Stimulated activated CD4-positive, alpha-beta T cell treated with anti-CD3 and anti-CD28 coated beads, Interleukin-12 subunit alpha, Interleukin-12 subunit beta, amount 100 ng/mL, for 48 hours (primary cell): ENCODE measurements around the gene CHD8.
"Not testable (repeated sequence)": the region's sequence is repeated elsewhere in the genome, so short reads cannot be mapped to it uniquely, and the experiment has no call there.

Source experiments
- DNase-seq, 3 donors: peaks; one replicate each; pipeline ENCODE4 v3.0.0-alpha.2; 2020; ENCODE audit warnings: low read depth in 2 of 3, low spot score in 1 of 3

Gene CHD8

GRCh38 chr14:21455912-21456667, at the start of gene CHD8:
CHD8 (minus strand) TSS chr14:21456123; CDS start chr14:21431643, 24,480 bp downstream.
- peak; percentile 97 to 100 (median 98) for DNase-seq

GRCh38 chr14:21505012-21505553, 49.2 kb upstream of the CHD8 start:
- peak in 1 of 3 donors; percentile 7 for DNase-seq

- DNase-seq, result no peak
These were observed 47.5 kb upstream of the CHD8 start for GRCh38 chr14:21503376-21503775.

- no peak for DNase-seq
These were observed 45.6 kb upstream of the CHD8 start for GRCh38 chr14:21501568-21501967.

GRCh38 chr14:21498540-21499526, 42.9 kb upstream of the CHD8 start:
- peak in 1 of 3 donors; percentile 22 for DNase-seq

- no peak for DNase-seq
These were observed 40.5 kb upstream of the CHD8 start for GRCh38 chr14:21496453-21496852.

GRCh38 chr14:21494902-21495762, 39.2 kb upstream of the CHD8 start:
- no peak for DNase-seq

- no peak for DNase-seq
These were observed 30.7 kb upstream of the CHD8 start for GRCh38 chr14:21486640-21487087.

GRCh38 chr14:21476925-21477681, 21.2 kb upstream of the CHD8 start, which contains the start of the genes RAB2B and TOX4:
RAB2B (minus strand) TSS chr14:21476959; CDS start chr14:21476872, 87 bp downstream.
TOX4 (plus strand) TSS chr14:21477195; CDS start chr14:21477279, 84 bp downstream.
- peak; percentile 90 to 93 (median 92) for DNase-seq

GRCh38 chr14:21476523-21476924, 20.6 kb upstream of the CHD8 start:
- DNase-seq, result peak in 2 of 3 donors; percentile 74 to 80

GRCh38 chr14:21475767-21476522, 20.0 kb upstream of the CHD8 start:
- DNase-seq, result no peak

GRCh38 chr14:21467616-21468015, 11.7 kb upstream of the CHD8 start:
- no peak for DNase-seq

- DNase-seq, result no peak
These were observed 371 bp downstream of the CHD8 start for GRCh38 chr14:21455592-21455911.

GRCh38 chr14:21454843-21455544, 929 bp downstream of the CHD8 start:
- no peak for DNase-seq

GRCh38 chr14:21449899-21450216, 6.1 kb downstream of the CHD8 start:
- no peak for DNase-seq

- not testable (repeated sequence) for DNase-seq
These were observed 13.3 kb downstream of the CHD8 start for GRCh38 chr14:21442657-21443056.

- no peak for DNase-seq
These were observed 15.1 kb downstream of the CHD8 start for GRCh38 chr14:21440859-21441258.

GRCh38 chr14:21437063-21437901, 18.6 kb downstream of the CHD8 start:
- DNase-seq, result peak; percentile 96 to 99 (median 98)
